Breast epithelium (tissue), 3 donors: ENCODE measurements around the gene LIX1.

Experiments
- CTCF ChIP-seq, 3 donors: fragments of 450-650 bp; IDR thresholded peaks; one replicate each; pipeline ENCODE4 v1.5.1; 2016 to 2017; ENCODE audit warnings: antibody characterized with exemption in 3 of 3, mild to moderate bottlenecking in 3 of 3, moderate library complexity in 3 of 3
- POLR2AphosphoS5 ChIP-seq, 3 donors: sonication (generic); formaldehyde crosslinking; IDR thresholded peaks; one replicate each; pipeline ENCODE4 v1.6.1; 2017; ENCODE audit warnings: antibody characterized with exemption in 3 of 3

- TF ChIP-seq CTCF (IDR thresholded peaks at IDR 0.05) (no peak), POLR2AphosphoS5 (IDR thresholded peaks at IDR 0.05) (no peak)
Observed at GRCh38 chr5:97067296-97067850, 75.0 kb downstream of the LIX1 start.
